Spleen (tissue), 11 donors: ENCODE measurements around the gene TTC34. TPM values are rescaled to one million over a fixed set of nuclear protein-coding genes. Genes with fewer than 3 reads are reported as not detected.
A peak's percentile ranks its signal among the peaks of the same experiment; 100 is the strongest.
"Not testable (repeated sequence)": the region's sequence is repeated elsewhere in the genome, so short reads cannot be mapped to it uniquely, and the experiment has no call there.

ENCODE experiments used
- DNase-seq: peaks from one replicate; pipeline ENCODE4 v3.0.0-alpha.2; 2020
- H3K27ac ChIP-seq, 8 donors: fragments of 200-600 bp; sonication (generic) in 7 of 8; 1 replicate in 4 of 8; 2 replicates in 4 of 8; pipeline versions ENCODE4 v1.5.0 to v1.8.0; 2016 to 2021; ENCODE audit warnings: inconsistent platforms in 4 of 8, mild to moderate bottlenecking in 4 of 8, moderate library complexity in 1 of 8
- H3K27me3 ChIP-seq, 7 donors: fragments of 200-600 bp; sonication (generic) in 6 of 7; replicated peaks in 1 of 7; 1 replicate in 4 of 7; 2 replicates in 3 of 7; pipeline versions ENCODE4 v1.5.0 to v1.8.0; 2016 to 2021; ENCODE audit warnings: inconsistent platforms in 3 of 7, mild to moderate bottlenecking in 1 of 7
- H3K36me3 ChIP-seq, 6 donors: fragments of 200-600 bp; sonication (generic) in 5 of 6; 1 replicate in 4 of 6; 2 replicates in 2 of 6; pipeline versions ENCODE4 v1.5.0 to v1.8.0; 2016 to 2021; ENCODE audit warnings: inconsistent platforms in 2 of 6
- H3K4me1 ChIP-seq, 6 donors: fragments of 200-600 bp; sonication (generic) in 5 of 6; 1 replicate in 3 of 6; 2 replicates in 3 of 6; pipeline versions ENCODE4 v1.5.0 to v1.8.0; 2016 to 2021; ENCODE audit warnings: inconsistent platforms in 3 of 6
- H3K4me3 ChIP-seq, 8 donors: fragments of 200-600 bp; sonication (generic) in 7 of 8; 1 replicate in 4 of 8; 2 replicates in 4 of 8; pipeline versions ENCODE4 v1.5.0 to v1.8.0; 2016 to 2021; ENCODE audit warnings: inconsistent platforms in 4 of 8, mild to moderate bottlenecking in 4 of 8, moderate library complexity in 2 of 8
- H3K9me3 ChIP-seq, 8 donors: fragments of 200-600 bp; sonication (generic) in 7 of 8; 1 replicate in 4 of 8; 2 replicates in 4 of 8; pipeline versions ENCODE4 v1.5.0 to v1.8.0; 2016 to 2021; ENCODE audit warnings: inconsistent platforms in 4 of 8
- WGBS, 5 donors: extraction: QIAGEN DNeasy Blood & Tissue Kit in 3 of 5; methylation state at CpG; one replicate each; pipeline versions ENCODE4 v1.1.5 to v1.1.7; 2013 to 2018; 5-methylcytosine and 5-hydroxymethylcytosine counted together
- intact Hi-C: fragments of 100-400 bp; cut with DNase I; formaldehyde crosslinking; loops from one replicate; pipeline ENCODE4 v1.15.0; 2023; ENCODE audit warnings: low total_unique reads
- polyA plus RNA-seq, 3 donors: library from polyadenylated mRNA; stranded (reverse); fragments of 200-250 nt; gene quantifications; one replicate each; pipeline ENCODE4 v1.2.1, GENCODE V29; 2013
- total RNA-seq, 7 donors: library from RNA; depleted of rRNA in 3 of 7; stranded (reverse); fragments of >200 nt in 3 of 7; fragmentation: NEBNext Ultra II Directional in 4 of 7; extraction: Animal tissue kit (Norgen Biotek cat#: 25700) in 4 of 7; gene quantifications; one replicate each; pipeline versions ENCODE4 v1.1.0 to v1.2.1, GENCODE V29; 2016 to 2021
- donor health status: healthy with polysubstance abuse.
- donor health status: DM: no; HTN: no; CAD: no; lungs with moderate emphysema.
- donor health status: DM: no; HTN: no; CAD: no.
- donor health status: Bipolar disorder and iron deficiency.
- donor health status: healthy.
- donor health status: DM: no; HTN: no; CAD: no.
- donor health status: DM: yes; HTN: yes; CAD: no.

TTC34 gene
- total and polyA plus RNA-seq, 10 donors, result 0.09 to 2.8 (median 1.4) TPM

DNA sequence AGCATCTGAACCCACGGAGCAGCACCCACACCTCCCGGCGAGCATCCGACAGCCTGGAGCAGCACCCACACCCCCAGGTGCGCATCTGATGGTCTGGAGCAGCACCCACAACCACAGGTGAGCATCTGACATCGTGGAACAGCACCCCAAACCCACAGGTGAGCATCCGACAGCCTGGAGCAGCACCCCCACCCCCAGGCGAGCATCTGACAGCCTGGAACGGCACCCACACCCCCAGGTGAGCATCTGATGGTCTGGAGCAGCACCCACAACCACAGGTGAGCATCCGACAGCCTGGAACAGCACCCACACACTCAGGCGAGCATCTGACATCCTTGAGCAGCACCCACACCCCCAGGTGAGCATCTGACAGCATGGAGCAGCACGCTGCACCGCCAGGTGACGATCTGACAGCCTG is 114.3 kb downstream of the TTC34 start:
- WGBS, 5 donors, result 45 to 59% (median 52%) methylated on average over 3 to 14 of the region's 14 CpGs; no CpG with 5 or more reads in 1 of the 5 donors
- intact Hi-C loops, result not testable (repeated sequence)
- DNase-seq, result peak; percentile 45

DNA sequence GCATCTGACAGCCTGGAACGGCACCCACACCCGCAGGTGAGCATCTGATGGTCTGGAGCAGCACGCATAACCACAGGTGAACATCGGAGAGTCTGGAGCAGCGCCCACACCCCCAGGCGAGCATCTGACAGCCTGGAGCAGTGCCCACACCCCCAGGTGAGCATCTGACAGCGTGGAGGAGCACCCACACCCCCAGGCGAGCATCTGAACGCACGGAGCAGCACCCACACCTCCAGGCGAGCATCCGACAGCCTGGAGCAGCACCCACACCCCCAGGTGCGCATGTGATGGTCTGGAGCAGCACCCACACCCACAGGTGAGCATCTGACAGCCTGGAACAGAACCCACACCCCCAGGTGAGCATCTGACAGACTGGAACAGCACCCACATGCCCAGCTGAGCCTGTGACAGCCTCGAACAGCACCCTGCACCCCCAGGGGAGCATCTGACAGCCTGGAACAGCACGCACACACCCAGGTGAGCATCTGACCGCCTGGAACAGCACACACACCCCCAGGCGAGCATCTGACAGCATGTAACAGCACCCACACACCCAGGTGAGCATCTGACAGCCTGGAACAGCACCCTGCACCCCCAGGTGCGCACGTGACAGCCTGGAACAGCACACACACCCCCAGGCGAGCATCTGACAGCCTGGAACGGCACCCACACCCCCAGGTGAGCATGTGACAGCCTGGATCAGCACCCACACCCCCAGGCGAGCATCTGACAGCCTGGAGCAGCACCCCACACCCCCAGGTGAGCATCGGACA is 115.2 kb downstream of the TTC34 start:
- H3K27me3 ChIP-seq, result peaks cover 0 to 17% (median 2%) of the 10 kb centered on the region in 7 donors
- H3K4me1 ChIP-seq, H3K27ac ChIP-seq, H3K36me3 ChIP-seq, H3K9me3 ChIP-seq, H3K4me3 ChIP-seq, intact Hi-C loops: not testable (repeated sequence)
- DNase-seq, result peak; percentile 34
- WGBS, 5 donors, result 39 to 55% (median 41%) methylated on average over 11 to 20 of the region's 23 CpGs; no CpG with 5 or more reads in 1 of the 5 donors

More for the DNA sequence above, 114.3 kb downstream of the TTC34 start:
- not testable (repeated sequence) for H3K9me3 ChIP-seq, H3K27ac ChIP-seq, H3K4me3 ChIP-seq, H3K36me3 ChIP-seq, H3K4me1 ChIP-seq
- peaks cover 0 to 17% (median 2%) of the 10 kb centered on the region in 7 donors for H3K27me3 ChIP-seq

DNA sequence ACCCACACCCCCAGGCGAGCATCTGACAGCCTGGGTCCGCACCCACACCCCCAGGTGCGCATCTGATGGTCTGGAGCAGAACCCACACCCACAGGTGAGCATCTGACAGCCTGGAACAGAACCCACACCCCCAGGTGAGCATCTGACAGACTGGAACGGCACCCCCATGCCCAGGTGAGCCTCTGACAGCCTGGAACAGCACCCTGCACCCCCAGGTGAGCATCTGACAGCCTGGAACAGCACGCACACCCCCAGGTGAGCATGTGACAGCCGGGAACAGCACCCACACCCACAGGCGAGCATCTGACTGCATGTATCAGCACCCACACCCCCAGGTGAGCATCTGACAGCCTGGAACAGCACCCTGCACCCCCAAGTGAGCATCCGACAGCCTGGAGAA is 115.8 kb downstream of the TTC34 start:
- not testable (repeated sequence) for H3K4me1 ChIP-seq
- DNase-seq, result peak; percentile 4
- WGBS, 5 donors, result 25 to 29% (median 27%) methylated on average over 2 to 5 of the region's 8 CpGs; no CpG with 5 or more reads in 1 of the 5 donors

DNA sequence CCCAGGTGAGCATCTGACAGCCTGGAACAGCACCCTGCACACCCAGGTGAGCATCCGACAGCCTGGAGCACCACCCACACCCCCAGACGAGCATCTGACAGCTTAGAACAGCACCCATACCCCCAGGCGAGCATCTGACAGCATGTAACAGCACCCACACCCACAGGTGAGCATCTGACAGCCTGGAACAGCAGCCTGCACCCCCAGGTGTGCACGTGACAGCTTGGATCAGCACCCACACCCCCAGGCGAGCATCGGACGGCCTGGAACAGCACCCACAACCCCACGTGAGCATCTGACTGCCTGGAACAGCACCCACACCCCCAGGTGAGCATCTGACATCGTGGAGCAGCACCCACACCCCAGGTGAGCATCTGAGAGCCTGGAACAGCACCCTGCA is 116.6 kb downstream of the TTC34 start:
- H3K36me3 ChIP-seq, H3K4me1 ChIP-seq, intact Hi-C loops, H3K4me3 ChIP-seq, H3K27ac ChIP-seq, H3K9me3 ChIP-seq: not testable (repeated sequence)
- H3K27me3 ChIP-seq, result peaks cover 0 to 17% (median 2%) of the 10 kb centered on the region in 7 donors
- DNase-seq, result peak; percentile 2
- WGBS, 5 donors, result 19 to 38% (median 29%) methylated on average over 2 to 9 of the region's 9 CpGs

More for the DNA sequence above, 115.8 kb downstream of the TTC34 start:
- H3K27ac ChIP-seq, H3K9me3 ChIP-seq, intact Hi-C loops, H3K36me3 ChIP-seq, H3K4me3 ChIP-seq: not testable (repeated sequence)
- H3K27me3 ChIP-seq, result peaks cover 0 to 17% (median 2%) of the 10 kb centered on the region in 7 donors

DNA sequence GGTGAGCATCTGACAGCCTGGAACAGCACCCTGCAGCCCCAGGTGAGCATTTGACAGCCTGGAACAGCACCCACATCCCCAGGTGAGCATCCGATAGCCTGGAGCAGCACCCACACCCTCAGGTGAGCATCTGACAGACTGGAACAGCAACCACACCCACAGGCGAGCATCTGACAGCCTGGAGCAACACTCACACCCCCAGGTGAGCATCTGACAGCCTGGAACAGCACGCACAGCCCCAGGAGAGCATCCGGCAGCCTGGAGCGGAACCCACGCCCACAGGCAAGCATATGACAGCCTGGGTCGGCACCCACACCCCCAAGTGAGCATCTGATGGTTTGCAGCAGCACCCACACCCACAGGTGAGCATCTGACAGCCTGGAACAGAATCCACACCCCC is 117.5 kb downstream of the TTC34 start:
- peak; percentile 78 for DNase-seq
- intact Hi-C loops, H3K27ac ChIP-seq, H3K36me3 ChIP-seq, H3K4me3 ChIP-seq, H3K4me1 ChIP-seq, H3K9me3 ChIP-seq: not testable (repeated sequence)
- WGBS, 5 donors, result 40 to 61% (median 52%) methylated on average over 7 of the region's 7 CpGs
- peaks cover 0 to 17% (median 2%) of the 10 kb centered on the region in 7 donors for H3K27me3 ChIP-seq

DNA sequence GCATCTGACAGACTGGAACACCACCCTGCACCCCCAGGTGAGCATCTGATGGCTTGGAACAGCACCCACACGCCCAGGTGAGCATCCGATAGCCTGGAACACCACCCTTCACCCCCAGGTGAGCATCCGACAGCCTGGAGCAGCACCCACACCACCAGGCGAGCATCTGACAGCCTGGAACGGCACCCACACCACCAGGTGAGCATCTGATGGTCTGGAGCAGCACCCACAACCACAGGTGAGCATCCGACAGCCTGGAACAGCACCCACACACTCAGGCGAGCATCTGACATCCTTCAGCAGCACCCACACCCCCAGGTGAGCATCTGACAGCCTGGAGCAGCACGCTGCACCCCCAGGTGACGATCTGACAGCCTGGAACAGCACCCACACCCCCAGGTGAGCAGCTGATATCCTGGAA is 118.2 kb downstream of the TTC34 start:
- H3K4me1 ChIP-seq, intact Hi-C loops, H3K36me3 ChIP-seq, H3K4me3 ChIP-seq, H3K9me3 ChIP-seq, H3K27ac ChIP-seq: not testable (repeated sequence)
- DNase-seq, result peak; percentile 59
- WGBS, 5 donors, result 29 to 45% (median 34%) methylated on average over 6 to 9 of the region's 9 CpGs
- H3K27me3 ChIP-seq, result peaks cover 0 to 15% (median 2%) of the 10 kb centered on the region in 7 donors

DNA sequence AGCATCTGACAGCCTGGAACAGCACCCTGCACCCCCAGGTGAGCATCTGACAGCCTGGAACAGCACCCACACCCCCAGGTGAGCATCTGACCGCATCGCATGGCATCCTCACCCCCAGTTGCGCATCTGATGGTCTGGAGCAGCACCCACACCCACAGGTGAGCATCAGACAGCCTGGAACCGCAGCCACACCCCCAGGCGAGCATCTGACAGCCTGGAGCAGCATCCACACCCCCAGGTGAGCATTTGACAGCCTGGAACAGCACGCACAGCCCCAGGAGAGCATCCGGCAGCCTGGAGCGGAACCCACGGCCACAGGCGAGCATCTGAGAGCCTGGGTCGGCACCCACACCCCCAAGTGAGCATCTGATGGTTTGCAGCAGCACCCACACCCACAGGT is 118.6 kb downstream of the TTC34 start:
- H3K9me3 ChIP-seq, H3K36me3 ChIP-seq, H3K4me1 ChIP-seq, H3K27ac ChIP-seq, H3K4me3 ChIP-seq, intact Hi-C loops: not testable (repeated sequence)
- WGBS, 5 donors, result 60 to 82% methylated on average over 3 to 6 of the region's 11 CpGs; no CpG with 5 or more reads in 3 of the 5 donors
- peaks cover 0 to 10% (median 2%) of the 10 kb centered on the region in 7 donors for H3K27me3 ChIP-seq
- DNase-seq, result peak; percentile 61

DNA sequence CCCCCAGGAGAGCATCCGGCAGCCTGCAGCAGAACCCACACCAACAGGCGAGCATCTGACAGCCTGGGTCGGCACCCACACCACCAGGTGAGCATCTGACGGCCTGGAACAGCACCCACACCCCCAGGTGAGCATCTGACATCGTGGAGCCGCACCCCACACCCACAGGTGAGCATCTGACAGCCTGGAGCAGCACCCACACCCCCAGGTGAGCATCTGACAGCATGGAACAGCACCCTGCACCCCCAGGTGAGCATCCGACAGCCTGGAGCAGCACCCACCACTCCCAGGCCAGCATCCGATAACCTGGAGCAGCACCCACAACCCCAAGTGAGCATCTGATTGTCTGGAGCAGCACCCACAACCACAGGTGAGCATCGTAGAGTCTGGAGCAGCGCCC is 124.8 kb downstream of the TTC34 start:
- H3K4me1 ChIP-seq, H3K27me3 ChIP-seq, H3K36me3 ChIP-seq, H3K9me3 ChIP-seq, intact Hi-C loops, H3K4me3 ChIP-seq, H3K27ac ChIP-seq: not testable (repeated sequence)
- peak; percentile 7 for DNase-seq
- WGBS, 5 donors, result 56 to 79% methylated on average over 1 to 4 of the region's 10 CpGs; no CpG with 5 or more reads in 3 of the 5 donors

DNA sequence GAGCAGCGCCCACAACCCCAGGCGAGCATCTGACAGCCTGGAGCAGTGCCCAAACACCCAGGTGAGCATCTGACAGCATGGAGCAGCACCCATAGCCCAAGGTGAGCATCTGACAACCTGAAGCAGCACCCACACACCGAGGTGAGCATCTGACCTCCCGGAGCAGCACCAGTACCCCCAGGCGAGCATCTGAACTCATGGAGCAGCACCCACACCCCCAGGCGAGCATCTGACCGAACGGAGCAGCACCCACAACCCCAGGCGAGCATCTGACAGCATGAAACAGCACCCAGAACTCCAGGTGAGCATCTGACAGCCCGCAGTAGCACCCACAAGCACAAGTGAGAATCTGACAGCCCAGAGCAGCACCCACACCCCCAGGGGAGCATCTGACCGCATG is 129.8 kb downstream of the TTC34 start:
- H3K9me3 ChIP-seq, H3K27ac ChIP-seq, H3K36me3 ChIP-seq, intact Hi-C loops, H3K27me3 ChIP-seq, H3K4me3 ChIP-seq, H3K4me1 ChIP-seq: not testable (repeated sequence)
- peak; percentile 70 for DNase-seq
- 48 to 66% (median 58%) methylated on average over 7 to 8 of the region's 11 CpGs for WGBS, 5 donors

DNA sequence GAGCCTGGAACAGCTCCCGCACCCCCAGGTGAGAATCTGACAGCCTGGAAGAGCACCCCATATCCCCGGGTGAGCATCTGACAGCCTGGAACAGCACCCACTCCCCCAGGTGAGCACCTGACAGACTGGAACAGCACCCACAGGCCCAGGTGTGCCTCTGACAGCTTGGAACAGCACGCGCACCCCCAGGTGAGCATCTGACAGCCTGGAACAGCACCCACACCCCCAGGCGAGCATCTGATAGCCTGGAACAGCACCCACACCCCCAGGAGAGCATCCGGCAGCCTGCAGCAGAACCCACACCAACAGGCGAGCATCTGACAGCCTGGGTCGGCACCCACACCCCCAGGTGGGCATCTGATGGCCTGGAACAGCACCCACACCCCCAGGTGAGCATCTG is 141.7 kb downstream of the TTC34 start:
- H3K27me3 ChIP-seq, H3K36me3 ChIP-seq, H3K4me3 ChIP-seq, H3K9me3 ChIP-seq, intact Hi-C loops, H3K27ac ChIP-seq, H3K4me1 ChIP-seq: not testable (repeated sequence)
- DNase-seq, result peak; percentile 84
- WGBS, 5 donors, result 47 to 66% (median 61%) methylated on average over 4 to 7 of the region's 8 CpGs

DNA sequence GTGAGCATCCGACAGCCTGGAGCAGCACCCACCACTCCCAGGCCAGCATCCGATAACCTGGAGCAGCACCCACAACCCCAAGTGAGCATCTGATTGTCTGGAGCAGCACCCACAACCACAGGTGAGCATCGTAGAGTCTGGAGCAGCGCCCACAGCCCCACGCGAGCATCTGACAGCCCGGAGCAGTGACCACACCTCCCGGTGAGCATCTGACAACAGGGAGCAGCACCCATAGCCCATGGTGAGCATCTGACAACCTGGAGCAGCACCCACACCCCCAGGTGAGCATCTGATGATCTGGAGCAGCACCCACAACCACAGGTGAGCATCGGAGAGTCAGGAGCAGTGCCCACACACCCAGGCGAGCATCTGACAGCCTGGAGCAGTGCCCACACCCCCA is 143.6 kb downstream of the TTC34 start:
- peaks cover 0 to 29% (median 13%) of the 10 kb centered on the region in 7 donors for H3K27me3 ChIP-seq
- H3K9me3 ChIP-seq, H3K4me3 ChIP-seq, intact Hi-C loops, H3K4me1 ChIP-seq, H3K27ac ChIP-seq, H3K36me3 ChIP-seq: not testable (repeated sequence)
- WGBS, 5 donors, result 80 to 93% (median 87%) methylated on average over 2 to 7 of the region's 10 CpGs; no CpG with 5 or more reads in 1 of the 5 donors
- DNase-seq, result peak; percentile 76
